ENCODE data around the gene BIRC6. TPM values are rescaled to one million over a fixed set of nuclear protein-coding genes. Genes with fewer than 3 reads are reported as not detected.

The BIRC6 gene
- total RNA-seq, 1 donor from 2014 or later: 32.7 TPM

- Histone ChIP-seq H3K27ac (replicated peaks) (no peak overlapping the region), H3K4me3 (no peak overlapping the region), H3K4me1 (no peaks in the 10 kb centered on the region), H3K9me3 (replicated peaks) (no peaks in the 10 kb centered on the region), H3K27me3 (ENCODE audit: low read depth) (no peaks in the 10 kb centered on the region), H3K36me3 (peaks cover 62% of the 10 kb centered on the region)
- TF ChIP-seq, protein P1, sequence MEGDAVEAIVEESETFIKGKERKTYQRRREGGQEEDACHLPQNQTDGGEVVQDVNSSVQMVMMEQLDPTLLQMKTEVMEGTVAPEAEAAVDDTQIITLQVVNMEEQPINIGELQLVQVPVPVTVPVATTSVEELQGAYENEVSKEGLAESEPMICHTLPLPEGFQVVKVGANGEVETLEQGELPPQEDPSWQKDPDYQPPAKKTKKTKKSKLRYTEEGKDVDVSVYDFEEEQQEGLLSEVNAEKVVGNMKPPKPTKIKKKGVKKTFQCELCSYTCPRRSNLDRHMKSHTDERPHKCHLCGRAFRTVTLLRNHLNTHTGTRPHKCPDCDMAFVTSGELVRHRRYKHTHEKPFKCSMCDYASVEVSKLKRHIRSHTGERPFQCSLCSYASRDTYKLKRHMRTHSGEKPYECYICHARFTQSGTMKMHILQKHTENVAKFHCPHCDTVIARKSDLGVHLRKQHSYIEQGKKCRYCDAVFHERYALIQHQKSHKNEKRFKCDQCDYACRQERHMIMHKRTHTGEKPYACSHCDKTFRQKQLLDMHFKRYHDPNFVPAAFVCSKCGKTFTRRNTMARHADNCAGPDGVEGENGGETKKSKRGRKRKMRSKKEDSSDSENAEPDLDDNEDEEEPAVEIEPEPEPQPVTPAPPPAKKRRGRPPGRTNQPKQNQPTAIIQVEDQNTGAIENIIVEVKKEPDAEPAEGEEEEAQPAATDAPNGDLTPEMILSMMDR (IDR thresholded peaks at IDR 0.05; ENCODE audit: borderline replicate concordance): no peak
- DNase-seq: no peak
- intact Hi-C loops (cut with micrococcal nuclease): no loop called here
Measured at GRCh38 chr2:32495139-32495538, 138.3 kb downstream of the BIRC6 start.

DNA sequence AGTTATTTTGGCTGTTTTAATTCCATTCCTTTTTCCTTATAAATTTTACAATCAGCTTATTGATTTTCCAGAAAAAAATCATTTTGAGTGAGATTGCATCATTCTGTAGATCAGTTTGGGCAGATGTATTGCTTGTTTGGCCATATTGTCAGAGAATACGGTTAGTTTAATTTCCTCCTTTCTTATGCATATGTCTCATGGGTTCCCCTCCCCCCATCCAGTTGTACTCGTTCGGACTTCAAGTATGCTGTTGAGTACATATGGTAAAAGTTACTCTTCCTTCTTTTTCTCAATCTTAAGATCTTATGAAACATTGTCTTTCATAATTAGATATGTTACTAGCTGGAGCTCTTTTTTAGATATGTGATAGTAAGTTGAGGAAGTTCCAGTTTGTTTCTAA is 139.8 kb downstream of the BIRC6 start:
- H3K36me3 ChIP-seq: peaks cover 74% of the 10 kb centered on the region

GRCh38 chr2:32498306-32498705 is 141.5 kb downstream of the BIRC6 start:
- H3K36me3 ChIP-seq: peaks cover 81% of the 10 kb centered on the region
- H3K27me3 ChIP-seq (ENCODE audit: low read depth): no peaks in the 10 kb centered on the region
- no peak overlapping the region for H3K27ac ChIP-seq (replicated peaks)
- TF ChIP-seq, protein P1 (IDR thresholded peaks at IDR 0.05; ENCODE audit: borderline replicate concordance): no peak
- no peak overlapping the region for H3K4me3 ChIP-seq
- DNase-seq: no peak
- intact Hi-C loops (cut with micrococcal nuclease): no loop called here
- H3K9me3 ChIP-seq (replicated peaks): no peaks in the 10 kb centered on the region
- peaks cover 9% of the 10 kb centered on the region for H3K4me1 ChIP-seq

More for the DNA sequence above, 139.8 kb downstream of the BIRC6 start:
- H3K4me3 ChIP-seq: no peak overlapping the region
- no peaks in the 10 kb centered on the region for H3K4me1 ChIP-seq
- no peak overlapping the region for H3K27ac ChIP-seq (replicated peaks)
- intact Hi-C loops (cut with micrococcal nuclease): no loop called here
- TF ChIP-seq, protein P1 (IDR thresholded peaks at IDR 0.05; ENCODE audit: borderline replicate concordance): no peak
- no peak for DNase-seq
- H3K27me3 ChIP-seq (ENCODE audit: low read depth): no peaks in the 10 kb centered on the region
- no peaks in the 10 kb centered on the region for H3K9me3 ChIP-seq (replicated peaks)

DNA sequence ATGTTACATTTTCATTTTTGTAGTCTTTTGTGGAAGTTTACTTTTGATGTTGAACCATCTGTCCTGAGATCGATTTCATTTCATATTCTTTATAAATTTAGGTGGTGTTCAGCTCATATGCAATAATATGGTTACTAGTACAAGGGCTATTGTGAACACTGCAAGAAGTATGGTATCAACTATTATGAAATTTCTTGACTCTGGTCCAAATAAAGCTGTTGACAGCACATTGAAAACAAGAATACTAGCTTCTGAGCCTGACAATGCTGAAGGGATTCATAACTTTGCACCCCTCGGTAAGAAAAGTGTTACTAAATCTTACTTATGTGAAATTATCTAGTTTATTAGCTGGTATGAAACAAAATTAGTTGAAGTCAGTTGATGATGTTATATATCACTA is 146.1 kb downstream of the BIRC6 start:
- Histone ChIP-seq H3K27ac (replicated peaks) (no peak overlapping the region), H3K9me3 (replicated peaks) (no peaks in the 10 kb centered on the region), H3K4me1 (peaks cover 11% of the 10 kb centered on the region), H3K36me3 (peaks cover 74% of the 10 kb centered on the region), H3K4me3 (no peak overlapping the region), H3K27me3 (ENCODE audit: low read depth) (no peaks in the 10 kb centered on the region)
- intact Hi-C loops (cut with micrococcal nuclease): no loop called here
- no peak for DNase-seq
- TF ChIP-seq, protein P1 (IDR thresholded peaks at IDR 0.05; ENCODE audit: borderline replicate concordance): no peak

DNA sequence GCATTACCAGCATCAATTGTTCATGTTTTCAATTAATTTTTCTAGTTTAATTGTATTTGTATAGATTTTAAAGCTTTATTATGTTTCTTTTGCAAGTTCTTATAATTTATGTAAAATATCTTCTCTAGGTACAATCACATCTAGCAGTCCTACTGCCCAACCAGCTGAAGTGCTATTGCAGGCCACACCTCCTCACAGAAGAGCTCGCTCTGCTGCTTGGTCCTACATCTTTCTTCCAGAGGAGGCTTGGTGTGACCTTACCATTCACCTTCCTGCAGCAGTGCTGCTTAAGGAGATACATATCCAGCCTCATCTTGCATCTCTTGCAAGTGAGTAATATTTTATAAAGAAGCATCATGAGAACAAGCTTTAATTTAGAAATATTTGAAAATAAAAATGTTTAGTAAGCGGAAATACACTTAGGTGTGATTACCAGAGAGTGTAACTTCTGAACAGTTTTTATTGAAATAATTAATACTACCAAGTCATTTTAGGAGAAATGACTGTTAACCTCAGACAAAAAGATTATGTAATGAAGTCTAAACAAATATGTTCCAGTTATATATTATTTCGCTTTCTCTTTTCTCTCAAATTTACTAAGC is 148.2 kb downstream of the BIRC6 start:
- no peaks in the 10 kb centered on the region for H3K9me3 ChIP-seq (replicated peaks)
- intact Hi-C loops (cut with micrococcal nuclease): no loop called here
- no peak for DNase-seq
- TF ChIP-seq, protein P1 (IDR thresholded peaks at IDR 0.05; ENCODE audit: borderline replicate concordance): no peak
- no peaks in the 10 kb centered on the region for H3K27me3 ChIP-seq (ENCODE audit: low read depth)
- H3K36me3 ChIP-seq: peaks cover 79% of the 10 kb centered on the region
- H3K4me1 ChIP-seq: peaks cover 11% of the 10 kb centered on the region
- H3K4me3 ChIP-seq: no peak overlapping the region
- H3K27ac ChIP-seq (replicated peaks): no peak overlapping the region
